IMR-90 (cell line): ENCODE measurements around the gene TEX13D. TPM values are rescaled to one million over a fixed set of nuclear protein-coding genes. Genes with fewer than 3 reads are reported as not detected.

Experiments
- ATAC-seq: fragments of 200-7000 bp; cut with Tn5 transposase; 2 replicates; pipeline ENCODE4 v1.9.1; 2020; ENCODE audit warnings: low read depth, mild to moderate bottlenecking, moderate library complexity
- BruUV-seq: library from RNA; stranded (reverse); fragments of 400-500 nt; replicated peaks from 2 replicates; lab custom pipeline; 2021; lab: Mats Ljungman, UMichigan
- CTCF ChIA-PET: fragments of 300-600 bp; formaldehyde crosslinking; extraction: SDS; loops from one replicate; lab custom pipeline; 2021; ENCODE audit warnings: antibody characterized with exemption; lab: Yijun Ruan, JAX
- POLR2A ChIA-PET: fragments of 300-600 bp; sonication (Branson Sonifier 250); formaldehyde crosslinking; loops from one replicate; lab custom pipeline; 2022; ENCODE audit warnings: antibody characterized with exemption; ENCODE audit not compliant: unreplicated experiment; lab: Charles Lee
- DNase-seq: peaks from one replicate; pipeline ENCODE4 v3.0.0; 2013
- H2AFZ ChIP-seq: replicated peaks from 2 replicates; pipeline ENCODE3; 2013; ENCODE audit warnings: low read length, mild to moderate bottlenecking; ENCODE audit not compliant: poor library complexity
- H2AK5ac ChIP-seq: 2 replicates; pipeline ENCODE4 v1.6.1; 2013; ENCODE audit warnings: low read depth, low read length, inconsistent platforms
- H2AK9ac ChIP-seq: replicated peaks from 2 replicates; pipeline ENCODE3; 2013; ENCODE audit warnings: mild to moderate bottlenecking, low read depth, low read length, moderate library complexity; ENCODE audit not compliant: poor library complexity
- H2BK120ac ChIP-seq: 2 replicates; pipeline ENCODE4 v1.6.1; 2013; ENCODE audit warnings: low read depth, low read length, inconsistent platforms
- H2BK15ac ChIP-seq: 3 replicates; pipeline ENCODE4 v1.6.1; 2013; ENCODE audit warnings: low read depth, low read length, inconsistent platforms
- H2BK20ac ChIP-seq: 2 replicates; pipeline ENCODE4 v1.6.1; 2013; ENCODE audit warnings: low read depth, mild to moderate bottlenecking, inconsistent platforms, low read length, moderate library complexity
- H2BK5ac ChIP-seq: 2 replicates; pipeline ENCODE4 v1.6.1; 2013; ENCODE audit warnings: mild to moderate bottlenecking, low read depth, low read length, inconsistent platforms; ENCODE audit not compliant: poor library complexity, severe bottlenecking
- H3K14ac ChIP-seq: replicated peaks from 2 replicates; pipeline ENCODE4 v1.6.1; 2013; ENCODE audit warnings: low read depth, low read length, inconsistent platforms
- H3K18ac ChIP-seq: 2 replicates; pipeline ENCODE4 v1.6.1; 2013; ENCODE audit warnings: low read depth, low read length, control low read depth
- H3K23ac ChIP-seq: 2 replicates; pipeline ENCODE4 v1.6.1; 2013; ENCODE audit warnings: low read depth, low read length, inconsistent platforms
- H3K27ac ChIP-seq: 2 replicates; pipeline ENCODE4 v1.5.1; 2013; ENCODE audit warnings: mild to moderate bottlenecking, control low read depth, low read length; ENCODE audit not compliant: insufficient read depth
- H3K27me3 ChIP-seq: 2 replicates; pipeline ENCODE4 v1.6.1; 2013; ENCODE audit warnings: low read length; ENCODE audit not compliant: control insufficient read depth, insufficient read depth
- H3K36me3 ChIP-seq: 2 replicates; pipeline ENCODE4 v1.6.1; 2013; ENCODE audit warnings: low read length, mixed read lengths; ENCODE audit not compliant: control insufficient read depth, insufficient read depth
- H3K4ac ChIP-seq: 2 replicates; pipeline ENCODE4 v1.6.1; 2013; ENCODE audit warnings: low read depth, low read length, inconsistent platforms
- H3K4me1 ChIP-seq: 2 replicates; pipeline ENCODE4 v1.6.1; 2013; ENCODE audit warnings: low read length, mixed read lengths; ENCODE audit not compliant: control insufficient read depth, insufficient read depth
- H3K4me2 ChIP-seq: 2 replicates; pipeline ENCODE4 v1.6.1; 2013; ENCODE audit warnings: low read depth, mild to moderate bottlenecking, control low read depth, low read length, moderate library complexity
- H3K4me3 ChIP-seq: 2 replicates; pipeline ENCODE4 v1.5.1; 2013; ENCODE audit warnings: low read depth, mild to moderate bottlenecking, control low read depth, low read length, moderate library complexity; ENCODE audit not compliant: insufficient read depth
- H3K56ac ChIP-seq: 2 replicates; pipeline ENCODE4 v1.6.1; 2013; ENCODE audit warnings: low read length, inconsistent platforms; ENCODE audit not compliant: insufficient read depth; ENCODE audit errors: extremely low read depth
- H3K79me1 ChIP-seq, 2 experiments: 2 replicates each; pipeline ENCODE4 v1.6.1; 2013; ENCODE audit warnings: low read length in 2 of 2, inconsistent platforms in 1 of 2, low read depth in 1 of 2
- H3K9ac ChIP-seq: 2 replicates; pipeline ENCODE4 v1.6.1; 2013; ENCODE audit warnings: low read depth, low read length, control low read depth
- H3K9me1 ChIP-seq: 2 replicates; pipeline ENCODE4 v1.6.1; 2013; ENCODE audit warnings: low read length, inconsistent platforms; ENCODE audit not compliant: insufficient read depth
- H3K9me3 ChIP-seq: 2 replicates; pipeline ENCODE4 v1.6.1; 2013; ENCODE audit warnings: low read length; ENCODE audit not compliant: control insufficient read depth, insufficient read depth
- H4K20me1 ChIP-seq: 2 replicates; pipeline ENCODE4 v1.6.1; 2013; ENCODE audit warnings: low read length, inconsistent platforms; ENCODE audit not compliant: insufficient read depth
- H4K5ac ChIP-seq: 2 replicates; pipeline ENCODE4 v1.6.1; 2013; ENCODE audit warnings: mild to moderate bottlenecking, low read depth, low read length, control low read depth
- H4K8ac ChIP-seq, 2 experiments: 2 replicates each; pipeline ENCODE4 v1.6.1; 2013; ENCODE audit warnings: low read depth in 2 of 2, low read length in 2 of 2, control low read depth in 1 of 2, inconsistent platforms in 1 of 2
- H4K91ac ChIP-seq: 2 replicates; pipeline ENCODE4 v1.6.1; 2013; ENCODE audit warnings: low read depth, low read length, inconsistent platforms; ENCODE audit not compliant: insufficient read depth
- BHLHE40 ChIP-seq: fragments of 150-350 bp; IDR thresholded peaks from 2 replicates; pipeline ENCODE4 v1.6.1; 2016; ENCODE audit warnings: mild to moderate bottlenecking, low read depth, low read length
- CEBPB ChIP-seq: IDR thresholded peaks from 2 replicates; pipeline ENCODE4 v1.6.1; 2012; ENCODE audit warnings: low read depth, low read length, improper control_type of control experiment
- CHD1 ChIP-seq: IDR thresholded peaks from 2 replicates; pipeline ENCODE4 v1.6.1; 2012; ENCODE audit warnings: low read depth, low read length, improper control_type of control experiment
- FOS ChIP-seq: fragments of 150-350 bp; IDR thresholded peaks from 2 replicates; pipeline ENCODE4 v1.6.1; 2016; ENCODE audit warnings: low read depth, low read length
- MAFK ChIP-seq: IDR thresholded peaks from 2 replicates; pipeline ENCODE4 v1.6.1; 2012; ENCODE audit warnings: low read depth, low read length, improper control_type of control experiment
- MAZ ChIP-seq: IDR thresholded peaks from 2 replicates; pipeline ENCODE4 v1.6.1; 2012; ENCODE audit warnings: low read depth, mild to moderate bottlenecking, low read length, improper control_type of control experiment, moderate library complexity, borderline replicate concordance
- MXI1 ChIP-seq: IDR thresholded peaks from 2 replicates; pipeline ENCODE4 v1.6.1; 2012; ENCODE audit warnings: low read depth, mild to moderate bottlenecking, low read length, moderate library complexity, borderline replicate concordance
- NFE2L2 ChIP-seq: fragments of 150-350 bp; IDR thresholded peaks from 2 replicates; pipeline ENCODE4 v1.6.1; 2016; ENCODE audit warnings: low read depth, mild to moderate bottlenecking, low read length
- POLR2A ChIP-seq: IDR thresholded peaks from 2 replicates; pipeline ENCODE4 v1.6.1; 2012; ENCODE audit warnings: mild to moderate bottlenecking, low read depth, low read length
- RAD21 ChIP-seq: IDR thresholded peaks from 2 replicates; pipeline ENCODE4 v1.6.1; 2012; ENCODE audit warnings: low read length, improper control_type of control experiment
- RCOR1 ChIP-seq: IDR thresholded peaks from 2 replicates; pipeline ENCODE4 v1.6.1; 2012; ENCODE audit warnings: mild to moderate bottlenecking, low read length, improper control_type of control experiment; ENCODE audit not compliant: insufficient replicate concordance
- RFX5 ChIP-seq: IDR thresholded peaks from 2 replicates; pipeline ENCODE4 v1.8.0; 2012; ENCODE audit warnings: low read depth, mild to moderate bottlenecking, low read length, moderate library complexity
- SMC3 ChIP-seq: fragments of 150-350 bp; IDR thresholded peaks from 2 replicates; pipeline ENCODE4 v1.6.1; 2016; ENCODE audit warnings: low read depth, mild to moderate bottlenecking, antibody characterized with exemption, low read length, moderate library complexity
- WGBS, 2 experiments: methylation state at CpG; one replicate each; pipeline versions ENCODE4 v1.1.5 to v1.1.7; 2013; ENCODE audit warnings: missing lambda C conversion rate in 2 of 2; ENCODE audit not compliant: insufficient read length in 1 of 2; ENCODE audit errors: extremely low coverage in 2 of 2; 5-methylcytosine and 5-hydroxymethylcytosine counted together
- dilution Hi-C: fragments of 300-500 bp; cut with HindIII; formaldehyde crosslinking; loops from one replicate; pipeline ENCODE4 v1.14.3; 2018; ENCODE audit warnings: low sequenced_read_pairs; ENCODE audit not compliant: unreplicated experiment
- in situ Hi-C: fragments of 300-500 bp; cut with MboI; formaldehyde crosslinking; loops from 3 replicates; pipeline ENCODE4 v1.14.3; 2019; ENCODE audit warnings: low sequenced_read_pairs, inconsistent platforms, mixed read lengths
- intact Hi-C: fragments of 100-400 bp; cut with micrococcal nuclease; formaldehyde crosslinking; loops from 2 replicates; pipeline ENCODE4 v1.10.0; 2022
- polyA plus RNA-seq, 3 experiments: library from polyadenylated mRNA; depleted of rRNA; stranded (reverse); fragments of >200 nt; gene quantifications; 2 replicates each; pipeline ENCODE4 v1.2.3, GENCODE V29; 2012; ENCODE audit warnings: low replicate concordance in 1 of 3
- total RNA-seq: library from RNA; depleted of rRNA; stranded (reverse); fragments of >200 nt; gene quantifications from 2 replicates; pipeline ENCODE4 v1.2.3, GENCODE V29; 2012
- TF ChIP-seq, protein P1 (sequence below): fragments of 150-350 bp; IDR thresholded peaks from 2 replicates; pipeline ENCODE4 v1.6.1; 2016; ENCODE audit warnings: low read depth, mild to moderate bottlenecking, low read length, moderate library complexity, borderline replicate concordance
- TF ChIP-seq, protein P2 (sequence below): fragments of 150-350 bp; IDR thresholded peaks from 2 replicates; pipeline ENCODE4 v1.6.1; 2017; ENCODE audit warnings: mild to moderate bottlenecking, antibody characterized with exemption, low read length, low read depth
- TF ChIP-seq, protein P3 (sequence below): conservative IDR thresholded peaks from 2 replicates; pipeline ENCODE4 v1.5.1; 2012; ENCODE audit warnings: mild to moderate bottlenecking, low read depth, low read length, improper control_type of control experiment

Gene TEX13D
- total and polyA plus RNA-seq, 2 of the 4 experiments (the other 2 are of a cell fraction) = not detected

DNA sequence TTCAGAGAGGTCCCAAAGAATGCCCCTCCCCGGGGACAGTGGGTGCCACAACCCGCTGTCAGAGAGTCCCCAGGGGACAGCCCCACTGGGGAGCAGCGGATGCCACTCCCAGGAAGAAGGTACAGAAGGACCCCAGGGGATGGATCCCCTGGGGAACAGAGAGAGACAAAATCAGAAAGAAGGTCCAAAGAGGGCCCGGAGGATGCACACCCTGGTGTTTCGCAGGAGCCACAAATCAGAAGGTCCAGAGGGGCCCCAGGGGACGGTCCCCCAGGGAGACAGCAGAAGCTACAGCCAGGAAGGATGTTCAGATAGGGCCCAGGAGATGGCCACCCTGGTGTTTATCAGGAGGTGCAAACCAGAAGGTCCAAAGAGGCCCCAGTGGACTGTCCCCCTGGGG, 1.4 kb downstream of the TEX13D start:
- Histone ChIP-seq H3K27ac (no peak overlapping the region), H3K9me1 (no peaks in the 10 kb centered on the region), H3K23ac (no peak overlapping the region), H3K56ac (no peak overlapping the region), H3K9ac (no peak overlapping the region), H3K14ac (no peak overlapping the region), H3K36me3 (no peaks in the 10 kb centered on the region), H3K4me3 (no peak overlapping the region), H3K79me1 (no peaks in the 10 kb centered on the region), H4K91ac (no peak overlapping the region), H2AK9ac (no peak overlapping the region), H2BK15ac (no peak overlapping the region), H3K27me3 (no peaks in the 10 kb centered on the region), H3K4me2 (no peak overlapping the region), H2BK20ac (no peak overlapping the region), H3K4me1 (no peaks in the 10 kb centered on the region), H4K5ac (no peak overlapping the region), H4K20me1 (no peaks in the 10 kb centered on the region), H2AFZ (no peak overlapping the region), H2BK5ac (no peak overlapping the region), H3K4ac (no peak overlapping the region), H2AK5ac (no peak overlapping the region), H3K9me3 (no peaks in the 10 kb centered on the region), H4K8ac (no peak overlapping the region), H2BK120ac (no peak overlapping the region), H3K18ac (no peak overlapping the region)
- ChIA-PET POLR2A (no interaction called here), CTCF (interaction anchor here (0.7 kb wide), 1 partner anchor 213 kb away, joined by 3 read pairs; no protein-coding TSS in a partner anchor)
- in situ Hi-C loops = no loop called here
- BruUV-seq = no TSS peak
- no peak for TF ChIP-seq MAZ
- no peak for TF ChIP-seq SMC3
- TF ChIP-seq RCOR1 = no peak
- TF ChIP-seq MAFK = no peak
- TF ChIP-seq, protein P1, sequence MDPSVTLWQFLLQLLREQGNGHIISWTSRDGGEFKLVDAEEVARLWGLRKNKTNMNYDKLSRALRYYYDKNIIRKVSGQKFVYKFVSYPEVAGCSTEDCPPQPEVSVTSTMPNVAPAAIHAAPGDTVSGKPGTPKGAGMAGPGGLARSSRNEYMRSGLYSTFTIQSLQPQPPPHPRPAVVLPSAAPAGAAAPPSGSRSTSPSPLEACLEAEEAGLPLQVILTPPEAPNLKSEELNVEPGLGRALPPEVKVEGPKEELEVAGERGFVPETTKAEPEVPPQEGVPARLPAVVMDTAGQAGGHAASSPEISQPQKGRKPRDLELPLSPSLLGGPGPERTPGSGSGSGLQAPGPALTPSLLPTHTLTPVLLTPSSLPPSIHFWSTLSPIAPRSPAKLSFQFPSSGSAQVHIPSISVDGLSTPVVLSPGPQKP = no peak
- no peak for TF ChIP-seq RFX5
- TF ChIP-seq NFE2L2 = no peak
- TF ChIP-seq FOS = no peak
- no peak for TF ChIP-seq BHLHE40
- no peak for TF ChIP-seq POLR2A
- TF ChIP-seq, protein P2, sequence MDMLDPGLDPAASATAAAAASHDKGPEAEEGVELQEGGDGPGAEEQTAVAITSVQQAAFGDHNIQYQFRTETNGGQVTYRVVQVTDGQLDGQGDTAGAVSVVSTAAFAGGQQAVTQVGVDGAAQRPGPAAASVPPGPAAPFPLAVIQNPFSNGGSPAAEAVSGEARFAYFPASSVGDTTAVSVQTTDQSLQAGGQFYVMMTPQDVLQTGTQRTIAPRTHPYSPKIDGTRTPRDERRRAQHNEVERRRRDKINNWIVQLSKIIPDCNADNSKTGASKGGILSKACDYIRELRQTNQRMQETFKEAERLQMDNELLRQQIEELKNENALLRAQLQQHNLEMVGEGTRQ = no peak
- no peak for TF ChIP-seq CEBPB
- TF ChIP-seq, protein P3, sequence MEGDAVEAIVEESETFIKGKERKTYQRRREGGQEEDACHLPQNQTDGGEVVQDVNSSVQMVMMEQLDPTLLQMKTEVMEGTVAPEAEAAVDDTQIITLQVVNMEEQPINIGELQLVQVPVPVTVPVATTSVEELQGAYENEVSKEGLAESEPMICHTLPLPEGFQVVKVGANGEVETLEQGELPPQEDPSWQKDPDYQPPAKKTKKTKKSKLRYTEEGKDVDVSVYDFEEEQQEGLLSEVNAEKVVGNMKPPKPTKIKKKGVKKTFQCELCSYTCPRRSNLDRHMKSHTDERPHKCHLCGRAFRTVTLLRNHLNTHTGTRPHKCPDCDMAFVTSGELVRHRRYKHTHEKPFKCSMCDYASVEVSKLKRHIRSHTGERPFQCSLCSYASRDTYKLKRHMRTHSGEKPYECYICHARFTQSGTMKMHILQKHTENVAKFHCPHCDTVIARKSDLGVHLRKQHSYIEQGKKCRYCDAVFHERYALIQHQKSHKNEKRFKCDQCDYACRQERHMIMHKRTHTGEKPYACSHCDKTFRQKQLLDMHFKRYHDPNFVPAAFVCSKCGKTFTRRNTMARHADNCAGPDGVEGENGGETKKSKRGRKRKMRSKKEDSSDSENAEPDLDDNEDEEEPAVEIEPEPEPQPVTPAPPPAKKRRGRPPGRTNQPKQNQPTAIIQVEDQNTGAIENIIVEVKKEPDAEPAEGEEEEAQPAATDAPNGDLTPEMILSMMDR = no peak
- TF ChIP-seq MXI1 = no peak
- no peak for TF ChIP-seq CHD1
- no peak for TF ChIP-seq RAD21
- dilution Hi-C loops = no loop called here
- intact Hi-C loops = no loop called here
- ATAC-seq (no peak), DNase-seq (no peak)
- 58% methylated on average over 2 of the region's 6 CpGs; no CpG with 5 or more reads in 1 of the 2 experiments for WGBS, 2 experiments
